Smooth muscle cell of the pulmonary artery (primary cell): ENCODE data around the gene ZNF699. TPM values are rescaled to one million over a fixed set of nuclear protein-coding genes. Genes with fewer than 3 reads are reported as not detected.

Source experiments
- total RNA-seq: library from RNA; depleted of rRNA; stranded (reverse); fragments of >200 nt; gene quantifications from 2 replicates; pipeline ENCODE4 v1.2.3, GENCODE V29; 2014

ZNF699 gene
- 9.1 and 9.6 TPM in 2 replicates for total RNA-seq

DNA sequence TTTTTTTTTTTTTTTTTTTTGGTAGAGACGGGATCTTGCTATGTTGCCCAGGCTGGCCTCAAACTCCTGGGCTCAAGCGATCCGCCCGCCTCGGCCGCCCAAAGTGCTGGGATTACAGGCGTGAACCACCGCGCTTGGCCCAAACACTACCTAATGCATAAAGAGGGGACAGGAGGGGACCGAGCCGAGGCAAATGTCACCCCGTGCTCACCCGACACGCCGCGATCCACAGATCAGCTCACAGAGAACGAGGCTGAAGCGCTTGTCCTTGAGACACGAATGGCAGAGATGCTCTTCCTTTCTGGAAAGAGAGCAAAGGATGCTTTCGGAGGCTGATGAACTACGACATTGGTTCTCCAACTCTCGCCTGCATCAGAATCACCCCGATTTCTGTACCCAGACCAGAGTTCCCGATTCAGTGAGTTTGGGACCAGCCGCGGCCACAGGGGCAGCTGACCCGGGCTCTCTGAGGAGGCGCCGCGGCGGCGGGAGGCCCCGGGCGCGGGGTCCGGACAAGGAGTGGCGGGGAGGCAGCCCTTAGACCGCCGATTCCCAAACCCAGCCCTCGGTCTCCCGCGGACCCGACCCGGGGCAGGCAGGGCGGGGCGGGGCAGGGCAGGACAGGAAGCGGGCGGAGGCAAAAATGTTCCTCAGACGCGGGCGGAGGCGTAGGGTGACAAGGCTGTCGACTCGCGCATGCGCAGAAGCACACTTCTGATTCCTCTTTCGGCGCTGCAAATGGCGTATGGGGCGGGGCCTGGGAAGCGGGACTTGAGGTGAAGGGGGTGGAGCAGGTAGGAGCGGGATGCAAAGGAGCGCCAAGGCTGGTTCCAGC lies at the start of gene ZNF699:
Gene ZNF699, minus strand, starts transcription at position 700 of the 835 bp plus-strand sequence. CDS start 4,719 bp downstream, outside the sequence.

DNA sequence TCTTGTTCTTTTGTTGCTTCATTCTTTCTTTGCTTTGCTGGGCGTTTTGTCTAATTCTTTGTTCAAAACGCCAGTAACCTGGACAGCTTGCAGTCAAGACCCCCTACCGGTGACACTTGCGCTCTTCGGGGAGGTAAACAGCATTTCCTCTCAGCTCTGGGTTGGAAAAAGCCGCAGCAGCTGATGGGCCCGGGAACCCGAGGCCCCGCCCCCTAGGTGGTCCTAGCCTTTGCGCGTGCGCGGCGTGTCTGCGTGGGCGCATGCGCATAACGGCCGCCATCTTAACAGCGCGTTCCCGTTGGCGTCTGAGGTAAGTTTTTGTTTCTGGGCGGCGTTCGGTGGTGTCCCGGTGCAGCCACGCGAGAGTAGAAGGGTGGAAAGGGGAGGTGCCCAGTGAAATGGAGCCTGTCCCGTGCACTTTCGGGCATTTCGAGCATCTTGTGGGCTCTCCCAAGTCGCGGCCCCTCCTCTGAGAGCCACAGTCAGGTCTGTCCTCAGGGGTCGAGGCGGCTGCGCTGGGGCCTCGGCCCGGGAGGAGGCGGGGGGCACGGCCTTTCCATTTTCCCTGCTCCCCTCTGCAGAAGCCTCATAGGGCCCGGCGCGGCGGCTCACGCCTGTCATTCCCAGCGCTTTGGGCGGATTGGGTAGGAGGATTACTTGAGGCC lies 14.4 kb upstream of the ZNF699 start, which contains the start of gene ZNF559:
Gene ZNF559, plus strand, starts transcription at position 261 of the 665 bp plus-strand sequence. CDS start 14,371 bp downstream, outside the sequence.

GRCh38 chr19:9250630-9251029 lies 59.0 kb downstream of the ZNF699 start, which contains the start of gene OR7E24:
TSS of gene OR7E24 (plus strand) at chr19:9250930. CDS start at chr19:9251044, 114 bp downstream.

Other genes starting within 250 kb of the ZNF699 start
- not detected in 2 replicates for gene OR1M1, start 222.8 kb downstream of the ZNF699 start, total RNA-seq
- gene OR7G2, start 202.4 kb downstream of the ZNF699 start, total RNA-seq = not detected in 2 replicates
- not detected in 2 replicates for gene OR7G1, start 194.1 kb downstream of the ZNF699 start, total RNA-seq
- not detected in 2 replicates for gene OR7G3, start 182.9 kb downstream of the ZNF699 start, total RNA-seq
- gene ZNF317, start 169.4 kb downstream of the ZNF699 start, total RNA-seq = 16.1 and 19.0 TPM in 2 replicates
- not detected in 2 replicates for gene OR7D2, start 130.9 kb downstream of the ZNF699 start, total RNA-seq
- gene OR7D4, start 90.2 kb downstream of the ZNF699 start, total RNA-seq = not detected in 2 replicates
- not detected in 2 replicates for gene OR7E24, start 58.9 kb downstream of the ZNF699 start, total RNA-seq
- gene ZNF559, start 14.3 kb upstream of the ZNF699 start, total RNA-seq = 15.0 and 15.6 TPM in 2 replicates
- gene ZNF177, start 53.2 kb upstream of the ZNF699 start, total RNA-seq = 1.3 and 2.0 TPM in 2 replicates
- 6.2 and 8.7 TPM in 2 replicates for gene ZNF266, start 125.7 kb upstream of the ZNF699 start, total RNA-seq
- 0.33 and 1.1 TPM in 2 replicates for gene ZNF560, start 188.8 kb upstream of the ZNF699 start, total RNA-seq
- 16.6 and 23.3 TPM in 2 replicates for gene ZNF426, start 228.8 kb upstream of the ZNF699 start, total RNA-seq